SH-SY5Y (cell line): ENCODE data around the gene PRDM7.

Source experiments
- GATA2 ChIP-seq: IDR thresholded peaks from 2 replicates; pipeline ENCODE4 v1.6.1; 2011; ENCODE audit warnings: mild to moderate bottlenecking, low read depth, low read length
- GATA3 ChIP-seq: IDR thresholded peaks from 2 replicates; pipeline ENCODE4 v1.6.1; 2011; ENCODE audit warnings: low read depth, mild to moderate bottlenecking, low read length, moderate library complexity

PRDM7 gene

DNA sequence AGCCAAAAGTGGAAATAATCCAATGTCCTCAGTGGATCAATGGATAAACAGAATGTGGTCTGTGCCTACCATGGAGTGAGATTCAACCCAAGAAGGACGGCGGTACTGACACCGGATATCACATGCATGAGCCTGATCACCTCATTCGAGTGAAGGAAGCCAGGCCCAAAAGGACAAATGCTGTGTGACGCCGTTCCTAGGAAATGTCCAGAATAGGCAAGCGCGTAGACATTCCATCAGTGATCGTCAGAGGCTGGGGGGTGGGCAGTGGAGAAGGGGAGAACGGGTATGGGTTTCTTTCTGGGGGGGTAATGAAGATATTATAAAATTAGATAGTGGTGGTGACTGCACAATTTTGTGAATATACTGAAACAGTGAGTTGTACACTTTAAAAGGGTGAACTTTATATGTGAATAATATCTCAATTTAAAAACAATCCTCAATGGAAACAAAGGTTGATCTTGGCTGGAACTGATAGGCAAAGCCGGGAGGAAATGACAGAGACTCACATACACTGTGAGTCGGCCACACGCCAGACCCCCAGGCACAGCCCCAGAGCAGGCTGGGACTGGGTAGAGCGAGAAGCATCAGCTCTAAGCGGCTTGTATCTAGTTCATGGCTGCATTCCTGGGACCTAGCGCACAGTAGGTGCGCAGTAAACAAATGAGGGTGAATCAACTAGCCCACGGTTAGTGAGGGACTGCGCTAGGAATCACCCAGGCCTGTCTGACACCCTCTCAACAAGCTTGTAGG is 61.4 kb downstream of the PRDM7 start:
- TF ChIP-seq GATA3 (no peak), GATA2 (no peak)

DNA sequence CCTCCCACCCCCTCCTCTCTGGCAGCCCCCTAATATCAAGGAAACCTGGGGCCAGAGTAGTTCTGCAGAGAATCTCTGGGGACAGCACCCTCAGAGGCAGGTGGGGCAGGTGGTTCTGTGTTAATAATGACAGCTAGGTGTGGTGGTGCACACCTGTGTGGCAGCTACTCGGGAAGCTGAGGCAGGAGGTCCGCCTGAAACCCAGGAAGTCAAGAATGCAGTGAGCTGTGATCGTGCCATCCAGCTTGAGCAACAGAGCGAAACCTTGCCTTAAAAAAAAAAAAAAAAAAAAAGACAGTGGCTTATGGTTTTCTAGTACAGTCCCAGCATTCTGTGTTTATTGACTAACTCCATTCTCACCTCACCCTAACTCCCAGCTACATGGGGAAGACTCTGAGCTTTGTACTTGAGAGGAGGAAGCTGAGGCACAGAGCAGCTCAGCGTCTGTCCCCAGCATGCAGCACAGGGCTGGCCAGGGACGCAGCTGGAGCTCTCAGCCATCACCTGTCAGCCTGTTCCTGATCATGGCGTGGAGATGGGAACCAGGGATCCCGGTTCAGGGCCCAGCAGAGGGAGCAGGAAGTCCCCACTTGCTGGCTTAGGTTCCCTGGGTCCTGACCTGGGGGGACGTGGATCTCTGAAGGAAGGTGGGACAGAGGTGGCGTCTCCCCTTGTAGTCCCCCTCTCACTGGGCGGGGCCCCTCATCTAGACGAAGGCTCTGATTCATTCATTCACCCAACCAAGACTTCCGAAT is 64.0 kb downstream of the PRDM7 start:
- TF ChIP-seq GATA2: no peak
- TF ChIP-seq GATA3: no peak

DNA sequence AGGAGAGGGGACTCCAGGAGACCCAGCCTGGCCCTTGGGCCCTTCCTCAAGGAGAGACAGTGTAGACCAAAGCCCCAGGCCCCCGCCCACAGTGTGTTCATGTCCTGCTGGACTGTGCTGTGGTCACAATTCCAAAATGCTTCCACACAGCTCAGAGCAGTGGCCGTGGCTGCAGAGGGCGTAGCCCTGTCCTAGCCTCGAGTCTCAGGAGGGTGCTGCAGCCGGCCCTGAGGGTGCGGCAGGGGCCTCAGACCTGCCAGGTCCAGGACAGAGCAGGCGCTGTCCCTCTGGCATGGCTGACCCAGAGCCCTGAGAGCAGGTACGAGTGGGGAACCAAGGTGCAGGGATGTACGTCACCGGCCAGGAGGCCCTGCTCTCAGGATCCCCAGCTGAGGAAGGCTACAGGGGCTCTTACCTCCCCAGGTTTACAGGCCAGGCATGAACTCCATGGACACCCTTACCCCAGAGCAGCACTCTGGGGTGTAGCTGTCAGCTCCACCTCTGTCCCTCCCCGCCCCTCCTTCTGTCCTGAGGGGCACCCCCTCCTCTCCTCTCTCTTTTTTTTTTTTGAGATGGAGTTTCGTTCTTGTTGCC is 65.1 kb downstream of the PRDM7 start:
- TF ChIP-seq GATA3 (no peak), GATA2 (no peak)

DNA sequence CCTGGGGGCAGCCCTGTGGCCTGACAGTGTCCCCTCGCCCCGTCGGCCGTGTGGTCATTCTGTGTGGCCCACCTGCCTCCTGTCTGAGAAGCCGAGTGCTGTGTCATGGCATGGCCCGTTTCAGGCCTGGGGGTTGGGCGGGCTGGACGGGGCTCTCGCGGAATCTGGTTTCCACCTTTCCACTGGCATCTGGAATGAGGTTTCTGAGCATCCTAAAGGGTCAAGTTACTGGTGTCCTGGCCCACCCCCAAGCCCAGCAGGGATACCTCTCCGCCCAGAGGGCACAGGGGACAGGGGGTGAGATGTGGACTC is 65.7 kb downstream of the PRDM7 start:
- no peak for TF ChIP-seq GATA3
- no peak for TF ChIP-seq GATA2

DNA sequence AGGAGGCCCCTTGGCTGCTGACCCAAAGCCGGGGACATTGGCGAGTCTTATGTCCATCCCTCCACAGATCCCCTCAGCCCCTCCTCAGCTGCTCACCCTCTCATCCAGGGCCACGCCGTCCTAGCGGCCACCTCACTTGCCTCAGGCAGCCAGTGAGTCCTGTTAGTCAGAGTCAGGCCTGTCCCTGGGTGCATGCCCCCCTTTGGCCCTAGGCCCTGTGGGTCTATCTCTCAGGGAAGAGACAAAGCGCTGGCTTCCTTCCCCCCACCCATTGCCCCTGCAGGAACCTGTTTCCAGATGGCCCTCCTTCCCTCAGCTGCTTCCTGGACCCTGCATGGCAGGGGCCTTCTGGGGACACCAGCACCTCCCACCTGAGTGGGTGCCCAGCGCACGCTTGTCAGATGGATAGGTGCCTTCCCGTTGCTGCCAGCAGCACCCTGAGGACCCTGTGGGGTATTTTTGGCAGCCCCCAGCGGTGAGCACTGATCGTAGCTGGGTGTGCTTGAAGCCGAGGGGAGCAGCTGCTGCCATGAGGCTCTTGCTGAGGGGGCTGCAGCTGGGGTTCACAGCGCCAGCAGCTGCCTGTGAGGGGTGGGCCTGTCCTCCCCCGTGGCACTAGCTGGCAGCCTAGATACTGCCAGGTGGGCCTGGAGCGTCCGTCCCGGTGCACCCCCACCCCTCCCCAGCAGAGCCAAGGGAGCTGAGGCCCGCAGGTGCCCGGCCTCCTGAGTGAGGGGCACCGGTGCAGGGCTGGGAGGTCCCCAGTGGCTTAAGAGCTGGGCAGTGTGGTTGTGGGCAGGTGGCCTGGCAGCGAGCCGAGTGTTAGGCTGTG is 66.2 kb downstream of the PRDM7 start:
- TF ChIP-seq GATA2 (no peak), GATA3 (no peak)

DNA sequence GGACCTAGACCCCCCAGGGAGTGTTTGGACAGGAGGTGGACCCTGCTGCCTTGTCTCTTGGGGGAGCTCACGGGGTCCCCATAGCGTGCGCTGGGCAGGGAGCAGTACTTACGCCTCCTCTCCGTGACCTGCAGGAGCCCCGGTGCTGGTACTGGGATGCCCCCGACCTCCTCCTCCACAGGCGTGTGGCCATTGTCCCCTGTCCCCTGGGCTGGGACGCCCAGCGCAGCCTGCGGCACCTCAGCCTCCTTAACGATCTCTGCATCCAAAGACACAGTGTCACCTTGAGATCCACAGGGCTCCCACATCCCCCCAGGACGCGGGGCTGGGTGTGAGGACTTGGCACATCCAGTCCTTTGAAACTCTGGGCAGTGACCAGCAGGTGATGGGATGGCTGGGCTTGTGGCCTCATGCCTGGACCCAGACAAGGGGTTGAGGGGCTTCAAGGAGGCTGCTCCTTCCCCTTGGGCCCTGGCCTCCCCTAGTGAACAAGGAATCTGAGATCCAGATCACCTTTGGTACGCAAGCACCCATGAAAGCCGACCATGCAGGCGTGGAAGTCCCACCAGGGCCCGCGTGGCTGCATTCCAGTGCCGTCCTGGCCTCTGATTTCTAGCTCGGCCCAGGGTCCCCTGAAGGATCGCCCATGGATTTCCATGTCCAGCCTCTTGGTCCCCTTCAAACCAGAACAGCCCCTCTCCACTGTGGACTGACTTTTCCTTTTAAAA is 67.8 kb downstream of the PRDM7 start:
- no peak for TF ChIP-seq GATA3
- TF ChIP-seq GATA2: no peak

DNA sequence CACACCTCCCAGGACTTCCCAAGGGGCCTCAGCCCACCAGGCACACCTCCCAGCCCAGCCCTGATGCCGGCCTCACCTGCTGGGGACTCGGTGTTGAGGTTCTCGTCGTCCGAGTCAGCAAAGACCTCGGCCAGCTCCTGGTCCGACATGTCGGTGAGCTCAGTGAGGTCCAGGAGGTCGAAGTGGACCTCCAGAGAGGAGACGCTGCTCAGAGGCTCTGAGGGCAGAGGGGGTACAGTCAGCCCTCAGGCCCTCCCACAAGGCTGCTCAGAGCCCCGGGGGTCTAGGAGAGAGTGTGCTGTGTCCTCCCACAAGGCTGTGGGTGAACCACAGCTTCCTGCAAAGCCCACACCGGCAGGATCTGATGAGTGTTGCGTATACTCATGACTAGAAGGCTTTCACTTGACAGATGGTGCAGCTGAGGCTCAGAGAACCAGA is 68.4 kb downstream of the PRDM7 start:
- TF ChIP-seq GATA3: no peak
- no peak for TF ChIP-seq GATA2

DNA sequence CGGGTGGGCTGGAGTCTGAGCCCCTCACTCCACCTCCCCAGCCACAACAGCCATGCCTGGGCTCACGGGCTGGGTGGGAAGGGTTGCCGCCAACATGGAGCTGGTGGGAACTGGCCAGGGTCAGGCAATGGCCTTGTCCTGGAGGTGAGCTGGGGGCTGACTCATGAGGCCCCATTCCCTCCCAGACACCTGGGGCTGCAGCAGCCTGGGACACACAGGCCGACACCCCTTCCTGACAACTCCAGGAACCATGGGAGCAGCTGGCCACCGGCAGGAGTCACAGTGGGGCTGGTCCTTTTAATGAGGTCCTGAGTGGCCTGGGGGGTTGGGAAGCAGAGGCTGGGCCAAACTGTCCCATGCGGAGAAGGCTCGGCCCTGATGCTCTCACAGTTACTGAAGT is 70.1 kb downstream of the PRDM7 start:
- TF ChIP-seq GATA2 (no peak), GATA3 (no peak)
